ENCODE data around the gene VPS13D.

The VPS13D gene

GRCh38 chr1:12338017-12338416 lies 108.2 kb downstream of the VPS13D start:
- Histone ChIP-seq H3K9me3 (ENCODE audit: insufficient read depth, low read length) (no peaks in the 10 kb centered on the region), H3K36me3 (ENCODE audit: insufficient read depth, insufficient read length, low read length) (peaks cover 22% of the 10 kb centered on the region), H3K4me3 (ENCODE audit: insufficient read length, low read depth) (no peak overlapping the region), H3K4me1 (ENCODE audit: insufficient read depth, insufficient read length) (peaks cover 5% of the 10 kb centered on the region), H3K9ac (ENCODE audit: insufficient read length, low read depth) (no peak overlapping the region), H3K27me3 (ENCODE audit: insufficient read depth, insufficient read length) (no peaks in the 10 kb centered on the region)
- no peak for DNase-seq (ENCODE audit: low read depth, low spot score)
- no peak for TF ChIP-seq YY1 (IDR thresholded peaks at IDR 0.05; ENCODE audit: insufficient read depth, insufficient read length)
- TF ChIP-seq ZNF274 (IDR thresholded peaks at IDR 0.05; ENCODE audit: low read depth, low read length): no peak
- no peak for TF ChIP-seq SUZ12 (IDR thresholded peaks at IDR 0.05; ENCODE audit: extremely low read depth, insufficient read depth, insufficient read length)

- no peak for DNase-seq (ENCODE audit: low read depth, low spot score)
- H3K9ac ChIP-seq (ENCODE audit: insufficient read length, low read depth): no peak overlapping the region
- peaks cover 15% of the 10 kb centered on the region for H3K36me3 ChIP-seq (ENCODE audit: insufficient read depth, insufficient read length, low read length)
- H3K4me1 ChIP-seq (ENCODE audit: insufficient read depth, insufficient read length): peaks cover 5% of the 10 kb centered on the region
- no peaks in the 10 kb centered on the region for H3K9me3 ChIP-seq (ENCODE audit: insufficient read depth, low read length)
- H3K4me3 ChIP-seq (ENCODE audit: insufficient read length, low read depth): no peak overlapping the region
- H3K27me3 ChIP-seq (ENCODE audit: insufficient read depth, insufficient read length): no peaks in the 10 kb centered on the region
- TF ChIP-seq ZNF274 (IDR thresholded peaks at IDR 0.05; ENCODE audit: low read depth, low read length) (no peak), YY1 (IDR thresholded peaks at IDR 0.05; ENCODE audit: insufficient read depth, insufficient read length) (no peak), SUZ12 (IDR thresholded peaks at IDR 0.05; ENCODE audit: extremely low read depth, insufficient read depth, insufficient read length) (no peak)
These were observed 109.0 kb downstream of the VPS13D start for GRCh38 chr1:12338823-12339222.

- peaks cover 12% of the 10 kb centered on the region for H3K36me3 ChIP-seq (ENCODE audit: insufficient read depth, insufficient read length, low read length)
- TF ChIP-seq ZNF274 (IDR thresholded peaks at IDR 0.05; ENCODE audit: low read depth, low read length) (no peak), YY1 (IDR thresholded peaks at IDR 0.05; ENCODE audit: insufficient read depth, insufficient read length) (no peak), SUZ12 (IDR thresholded peaks at IDR 0.05; ENCODE audit: extremely low read depth, insufficient read depth, insufficient read length) (no peak)
- peaks cover 5% of the 10 kb centered on the region for H3K4me1 ChIP-seq (ENCODE audit: insufficient read depth, insufficient read length)
- no peak overlapping the region for H3K9ac ChIP-seq (ENCODE audit: insufficient read length, low read depth)
- no peak for DNase-seq (ENCODE audit: low read depth, low spot score)
- no peaks in the 10 kb centered on the region for H3K9me3 ChIP-seq (ENCODE audit: insufficient read depth, low read length)
- H3K27me3 ChIP-seq (ENCODE audit: insufficient read depth, insufficient read length): no peaks in the 10 kb centered on the region
- no peak overlapping the region for H3K4me3 ChIP-seq (ENCODE audit: insufficient read length, low read depth)
These were observed 109.6 kb downstream of the VPS13D start for GRCh38 chr1:12339396-12339795.

- Histone ChIP-seq H3K9me3 (ENCODE audit: insufficient read depth, low read length) (no peaks in the 10 kb centered on the region), H3K4me1 (ENCODE audit: insufficient read depth, insufficient read length) (peaks cover 5% of the 10 kb centered on the region), H3K36me3 (ENCODE audit: insufficient read depth, insufficient read length, low read length) (peaks cover 15% of the 10 kb centered on the region), H3K9ac (ENCODE audit: insufficient read length, low read depth) (no peak overlapping the region), H3K27me3 (ENCODE audit: insufficient read depth, insufficient read length) (no peaks in the 10 kb centered on the region), H3K4me3 (ENCODE audit: insufficient read length, low read depth) (no peak overlapping the region)
- TF ChIP-seq YY1 (IDR thresholded peaks at IDR 0.05; ENCODE audit: insufficient read depth, insufficient read length) (no peak), SUZ12 (IDR thresholded peaks at IDR 0.05; ENCODE audit: extremely low read depth, insufficient read depth, insufficient read length) (no peak), ZNF274 (IDR thresholded peaks at IDR 0.05; ENCODE audit: low read depth, low read length) (no peak)
- DNase-seq (ENCODE audit: low read depth, low spot score): no peak
These were observed 110.1 kb downstream of the VPS13D start for GRCh38 chr1:12339811-12340543.

GRCh38 chr1:12340544-12340930 lies 110.7 kb downstream of the VPS13D start:
- no peaks in the 10 kb centered on the region for H3K9me3 ChIP-seq (ENCODE audit: insufficient read depth, low read length)
- H3K36me3 ChIP-seq (ENCODE audit: insufficient read depth, insufficient read length, low read length): peaks cover 19% of the 10 kb centered on the region
- no peak overlapping the region for H3K4me3 ChIP-seq (ENCODE audit: insufficient read length, low read depth)
- TF ChIP-seq YY1 (IDR thresholded peaks at IDR 0.05; ENCODE audit: insufficient read depth, insufficient read length) (no peak), ZNF274 (IDR thresholded peaks at IDR 0.05; ENCODE audit: low read depth, low read length) (no peak), SUZ12 (IDR thresholded peaks at IDR 0.05; ENCODE audit: extremely low read depth, insufficient read depth, insufficient read length) (no peak)
- no peak overlapping the region for H3K9ac ChIP-seq (ENCODE audit: insufficient read length, low read depth)
- H3K27me3 ChIP-seq (ENCODE audit: insufficient read depth, insufficient read length): no peaks in the 10 kb centered on the region
- H3K4me1 ChIP-seq (ENCODE audit: insufficient read depth, insufficient read length): peaks cover 5% of the 10 kb centered on the region
- no peak for DNase-seq (ENCODE audit: low read depth, low spot score)

- peaks cover 5% of the 10 kb centered on the region for H3K4me1 ChIP-seq (ENCODE audit: insufficient read depth, insufficient read length)
- H3K27me3 ChIP-seq (ENCODE audit: insufficient read depth, insufficient read length): no peaks in the 10 kb centered on the region
- H3K9me3 ChIP-seq (ENCODE audit: insufficient read depth, low read length): no peaks in the 10 kb centered on the region
- peaks cover 19% of the 10 kb centered on the region for H3K36me3 ChIP-seq (ENCODE audit: insufficient read depth, insufficient read length, low read length)
- TF ChIP-seq YY1 (IDR thresholded peaks at IDR 0.05; ENCODE audit: insufficient read depth, insufficient read length): no peak
- no peak for TF ChIP-seq ZNF274 (IDR thresholded peaks at IDR 0.05; ENCODE audit: low read depth, low read length)
- no peak for TF ChIP-seq SUZ12 (IDR thresholded peaks at IDR 0.05; ENCODE audit: extremely low read depth, insufficient read depth, insufficient read length)
- DNase-seq (ENCODE audit: low read depth, low spot score): no peak
- no peak overlapping the region for H3K9ac ChIP-seq (ENCODE audit: insufficient read length, low read depth)
- no peak overlapping the region for H3K4me3 ChIP-seq (ENCODE audit: insufficient read length, low read depth)
These were observed 111.8 kb downstream of the VPS13D start for GRCh38 chr1:12341667-12342066.

GRCh38 chr1:12342401-12343003 lies 112.7 kb downstream of the VPS13D start:
- Histone ChIP-seq H3K9me3 (ENCODE audit: insufficient read depth, low read length) (no peaks in the 10 kb centered on the region), H3K9ac (ENCODE audit: insufficient read length, low read depth) (no peak overlapping the region), H3K36me3 (ENCODE audit: insufficient read depth, insufficient read length, low read length) (peaks cover 19% of the 10 kb centered on the region), H3K4me1 (ENCODE audit: insufficient read depth, insufficient read length) (peaks cover 5% of the 10 kb centered on the region), H3K27me3 (ENCODE audit: insufficient read depth, insufficient read length) (no peaks in the 10 kb centered on the region), H3K4me3 (ENCODE audit: insufficient read length, low read depth) (no peak overlapping the region)
- TF ChIP-seq YY1 (IDR thresholded peaks at IDR 0.05; ENCODE audit: insufficient read depth, insufficient read length): no peak
- no peak for TF ChIP-seq ZNF274 (IDR thresholded peaks at IDR 0.05; ENCODE audit: low read depth, low read length)
- TF ChIP-seq SUZ12 (IDR thresholded peaks at IDR 0.05; ENCODE audit: extremely low read depth, insufficient read depth, insufficient read length): no peak
- no peak for DNase-seq (ENCODE audit: low read depth, low spot score)

All from NT2/D1 (cell line).